Endothelial cell of umbilical vein (primary cell): ENCODE results near the gene DESI2. TPM values are rescaled to one million over a fixed set of nuclear protein-coding genes. Genes with fewer than 3 reads are reported as not detected.

ENCODE experiments used
- BruUV-seq: library from RNA; stranded (reverse); fragments of 400-500 nt; replicated peaks from 2 replicates; lab custom pipeline; 2021; lab: Mats Ljungman, UMichigan
- CTCF ChIA-PET: fragments of 300-600, 350-600 bp; sonication (Branson Sonifier 250); formaldehyde crosslinking; loops from one replicate; lab custom pipeline; 2021; ENCODE audit warnings: antibody characterized with exemption, inconsistent platforms; lab: Charles Lee
- POLR2A ChIA-PET: fragments of 300-600, 350-600 bp; sonication (Branson Sonifier 250); formaldehyde crosslinking; loops from one replicate; lab custom pipeline; 2021; ENCODE audit warnings: antibody characterized with exemption, inconsistent platforms; lab: Charles Lee
- DNase-seq: peaks from one replicate; pipeline ENCODE4 v3.0.0-alpha.2; 2011; ENCODE audit warnings: low read depth, low spot score
- FAIRE-seq: peaks from 2 replicates; lab custom pipeline; 2011; peaks lifted over from hg19 to GRCh38; lab: Jason Lieb, UNC
- H2AFZ ChIP-seq: 2 replicates; pipeline ENCODE4 v1.6.0; 2012; ENCODE audit warnings: low read depth, low read length, control low read depth, inconsistent platforms
- H3K27ac ChIP-seq: 2 replicates; pipeline ENCODE4 v1.5.1; 2011; ENCODE audit warnings: low read depth, mild to moderate bottlenecking, control low read depth, low read length, moderate library complexity; ENCODE audit not compliant: insufficient read depth
- H3K27me3 ChIP-seq, 2 experiments: 2 replicates each; pipeline versions ENCODE4 v1.6.0 to v1.6.1; 2011; ENCODE audit warnings: low read length in 2 of 2, mixed read lengths in 1 of 2; ENCODE audit not compliant: control insufficient read depth in 2 of 2, insufficient read depth in 2 of 2
- H3K36me3 ChIP-seq, 2 experiments: 2 replicates in 1 of 2; 3 replicates in 1 of 2; pipeline ENCODE4 v1.5.1; 2011; ENCODE audit warnings: low read length in 2 of 2, mild to moderate bottlenecking in 1 of 2, moderate library complexity in 1 of 2; ENCODE audit not compliant: control insufficient read depth in 2 of 2, insufficient read depth in 2 of 2; ENCODE audit errors: extremely low read depth in 1 of 2
- H3K4me1 ChIP-seq: 3 replicates; pipeline ENCODE4 v1.5.1; 2011; ENCODE audit warnings: mild to moderate bottlenecking, low read length; ENCODE audit not compliant: control insufficient read depth, insufficient read depth; ENCODE audit errors: extremely low read depth
- H3K4me2 ChIP-seq: 2 replicates; pipeline ENCODE4 v1.6.1; 2011; ENCODE audit warnings: low read length, control low read depth, mixed read lengths; ENCODE audit not compliant: insufficient read depth
- H3K4me3 ChIP-seq, 3 experiments: fragments of 200-600 bp in 1 of 3; sonication (generic), shearing (Covaris generic) in 1 of 3; replicated peaks in 1 of 3; 2 replicates each; pipeline ENCODE4 v1.5.1; 2011 to 2016; ENCODE audit warnings: control low read depth in 3 of 3, low read length in 3 of 3, mild to moderate bottlenecking in 2 of 3, inconsistent platforms in 1 of 3, low read depth in 1 of 3, moderate library complexity in 1 of 3; ENCODE audit not compliant: insufficient read depth in 1 of 3
- H3K79me2 ChIP-seq: 2 replicates; pipeline ENCODE4 v1.6.0; 2012; ENCODE audit warnings: low read length, inconsistent platforms; ENCODE audit not compliant: control insufficient read depth, insufficient read depth
- H3K9ac ChIP-seq: replicated peaks from 2 replicates; pipeline ENCODE3; 2011; ENCODE audit warnings: low read length, control low read depth; ENCODE audit not compliant: insufficient read depth; ENCODE audit errors: extremely low read depth
- H3K9me1 ChIP-seq: replicated peaks from 3 replicates; pipeline ENCODE4 v1.6.0; 2011; ENCODE audit warnings: mild to moderate bottlenecking, low read length; ENCODE audit not compliant: control insufficient read depth, insufficient read depth; ENCODE audit errors: extremely low read depth
- H3K9me3 ChIP-seq: replicated peaks from 2 replicates; pipeline ENCODE4 v1.5.1; 2012; ENCODE audit warnings: low read length, inconsistent platforms; ENCODE audit not compliant: control insufficient read depth, insufficient read depth
- H4K20me1 ChIP-seq: replicated peaks from 2 replicates; pipeline ENCODE3; 2011; ENCODE audit warnings: mild to moderate bottlenecking, low read length; ENCODE audit not compliant: control insufficient read depth, insufficient read depth; ENCODE audit errors: extremely low read depth
- EZH2 ChIP-seq: IDR thresholded peaks from 2 replicates; pipeline ENCODE4 v1.6.1; 2012; ENCODE audit warnings: borderline replicate concordance, low read depth, mild to moderate bottlenecking, moderate library complexity, low read length, inconsistent platforms; ENCODE audit not compliant: severe bottlenecking
- FOS ChIP-seq: IDR thresholded peaks from 2 replicates; pipeline ENCODE4 v1.6.1; 2011; ENCODE audit warnings: mild to moderate bottlenecking, low read length, moderate library complexity, borderline replicate concordance; ENCODE audit not compliant: insufficient read depth
- GATA2 ChIP-seq: IDR thresholded peaks from 2 replicates; pipeline ENCODE4 v1.7.0; 2011; ENCODE audit warnings: low read depth, mild to moderate bottlenecking, moderate library complexity, mixed read lengths, low read length; ENCODE audit not compliant: insufficient read length, insufficient read depth
- JUN ChIP-seq: IDR thresholded peaks from 2 replicates; pipeline ENCODE4 v1.6.1; 2011; ENCODE audit warnings: borderline replicate concordance, low read depth; ENCODE audit not compliant: insufficient read length, insufficient read depth
- MYC ChIP-seq: IDR thresholded peaks from one replicate; pipeline ENCODE4 v1.6.1; 2011; ENCODE audit warnings: mild to moderate bottlenecking, low read depth, low read length
- POLR2A ChIP-seq: IDR thresholded peaks from 2 replicates; pipeline ENCODE4 v1.6.1; 2012; ENCODE audit warnings: low read depth, mild to moderate bottlenecking, control low read depth, low read length
- POLR2AphosphoS5 ChIP-seq: IDR thresholded peaks from 2 replicates; pipeline ENCODE4 v1.6.1; 2012; ENCODE audit warnings: low read depth, mild to moderate bottlenecking, control low read depth, low read length, moderate library complexity; ENCODE audit not compliant: insufficient read depth
- dilution Hi-C: fragments of 300-500 bp; cut with MboI; formaldehyde crosslinking; loops from one replicate; pipeline ENCODE4 v1.15.0; 2019; ENCODE audit warnings: low sequenced_read_pairs; ENCODE audit not compliant: extremely low pct_ligation_motif_present
- intact Hi-C: fragments of 100-400 bp; cut with micrococcal nuclease; formaldehyde crosslinking; loops from one replicate; pipeline ENCODE4 v1.10.0; 2022
- polyA plus RNA-seq, 4 experiments: library from polyadenylated mRNA; depleted of rRNA in 3 of 4; stranded (reverse) in 3 of 4; unstranded in 1 of 4; fragments of >200 nt; gene quantifications; 2 replicates each; pipeline versions ENCODE4 v1.2.1 to v1.2.3, GENCODE V29; 2011 to 2012; ENCODE audit warnings: missing spikeins in 1 of 4
- total RNA-seq: library from RNA; stranded (reverse); gene quantifications from 2 replicates; pipeline ENCODE4 v1.2.3, GENCODE V29; 2021
- TF ChIP-seq, protein P1 (sequence below), 2 donors: IDR thresholded peaks; 1 replicate in 1 of 2; 2 replicates in 1 of 2; pipeline ENCODE4 v1.5.1; 2011; ENCODE audit warnings: low read length in 2 of 2, mild to moderate bottlenecking in 2 of 2, moderate library complexity in 2 of 2, control low read depth in 1 of 2, inconsistent platforms in 1 of 2, low read depth in 1 of 2; ENCODE audit not compliant: insufficient read depth in 1 of 2; ENCODE audit errors: extremely low read depth in 1 of 2
- TF ChIP-seq, protein P2 (sequence below): IDR thresholded peaks from 2 replicates; pipeline ENCODE4 v1.6.1; 2011; ENCODE audit not compliant: insufficient read depth, insufficient read length

DESI2 gene
- total and polyA plus RNA-seq, 2 donors (not counting 3 experiments of a cell fraction or from before 2014, with no cell fraction given), result 22.9 to 37.2 TPM

DNA sequence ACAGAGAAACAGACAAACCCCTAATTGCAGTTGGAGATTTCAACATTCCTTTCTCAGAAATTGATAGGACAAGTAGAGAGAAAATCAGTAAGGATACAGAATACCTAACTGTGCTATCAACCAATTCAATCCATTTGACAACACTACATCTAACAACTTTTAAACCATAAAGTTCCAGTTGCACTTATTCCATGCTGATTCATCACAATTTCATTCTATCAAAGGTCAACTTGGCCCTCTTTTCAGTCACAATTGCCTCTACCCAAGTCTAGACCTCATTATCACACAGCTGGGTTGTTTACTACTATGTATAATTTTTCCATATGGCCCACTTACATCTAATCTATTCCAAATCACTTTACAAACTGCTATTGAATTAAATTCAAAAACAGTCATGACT is 19.8 kb upstream of the DESI2 start:
- dilution Hi-C loops, result no loop called here
- no TSS peak for BruUV-seq

More for the DNA sequence above, 19.8 kb upstream of the DESI2 start:
- no peaks in the 10 kb centered on the region for H3K36me3 ChIP-seq
- no peak overlapping the region for H3K27ac ChIP-seq
- CTCF ChIA-PET, result interaction anchor here (2.7 kb wide), 1 partner anchor 30 kb away, joined by 10 read pairs; no protein-coding TSS in a partner anchor
- FAIRE-seq (no peak), DNase-seq (no peak)
- H3K4me1 ChIP-seq, result no peaks in the 10 kb centered on the region
- POLR2A ChIA-PET, result no interaction called here
- H3K9ac ChIP-seq, result no peak overlapping the region
- H3K9me1 ChIP-seq, result no peaks in the 10 kb centered on the region
- H2AFZ ChIP-seq, result no peak overlapping the region
- intact Hi-C loops, result no loop called here
- H3K27me3 ChIP-seq, result peaks cover 2 to 5% of the 10 kb centered on the region in 2 experiments
- H4K20me1 ChIP-seq, result no peaks in the 10 kb centered on the region
- no peaks in the 10 kb centered on the region for H3K9me3 ChIP-seq
- TF ChIP-seq MYC (no peak), POLR2A (no peak), GATA2 (no peak), EZH2 (no peak), POLR2AphosphoS5 (no peak), FOS (no peak), JUN (no peak)
- TF ChIP-seq, protein P1, sequence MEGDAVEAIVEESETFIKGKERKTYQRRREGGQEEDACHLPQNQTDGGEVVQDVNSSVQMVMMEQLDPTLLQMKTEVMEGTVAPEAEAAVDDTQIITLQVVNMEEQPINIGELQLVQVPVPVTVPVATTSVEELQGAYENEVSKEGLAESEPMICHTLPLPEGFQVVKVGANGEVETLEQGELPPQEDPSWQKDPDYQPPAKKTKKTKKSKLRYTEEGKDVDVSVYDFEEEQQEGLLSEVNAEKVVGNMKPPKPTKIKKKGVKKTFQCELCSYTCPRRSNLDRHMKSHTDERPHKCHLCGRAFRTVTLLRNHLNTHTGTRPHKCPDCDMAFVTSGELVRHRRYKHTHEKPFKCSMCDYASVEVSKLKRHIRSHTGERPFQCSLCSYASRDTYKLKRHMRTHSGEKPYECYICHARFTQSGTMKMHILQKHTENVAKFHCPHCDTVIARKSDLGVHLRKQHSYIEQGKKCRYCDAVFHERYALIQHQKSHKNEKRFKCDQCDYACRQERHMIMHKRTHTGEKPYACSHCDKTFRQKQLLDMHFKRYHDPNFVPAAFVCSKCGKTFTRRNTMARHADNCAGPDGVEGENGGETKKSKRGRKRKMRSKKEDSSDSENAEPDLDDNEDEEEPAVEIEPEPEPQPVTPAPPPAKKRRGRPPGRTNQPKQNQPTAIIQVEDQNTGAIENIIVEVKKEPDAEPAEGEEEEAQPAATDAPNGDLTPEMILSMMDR (IDR thresholded peaks at IDR 0.05; ENCODE audit: extremely low read depth in 1 of 2, insufficient read depth in 1 of 2, low read depth in 1 of 2, low read length in 2 of 2), result no peak
- TF ChIP-seq, protein P2, sequence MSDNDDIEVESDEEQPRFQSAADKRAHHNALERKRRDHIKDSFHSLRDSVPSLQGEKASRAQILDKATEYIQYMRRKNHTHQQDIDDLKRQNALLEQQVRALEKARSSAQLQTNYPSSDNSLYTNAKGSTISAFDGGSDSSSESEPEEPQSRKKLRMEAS, result no peak
- H3K79me2 ChIP-seq, result no peaks in the 10 kb centered on the region
- no peak overlapping the region for H3K4me3 ChIP-seq
- H3K4me2 ChIP-seq, result no peak overlapping the region
